ENCODE results near the gene RPS24. TPM values are rescaled to one million over a fixed set of nuclear protein-coding genes. Genes with fewer than 3 reads are reported as not detected.

Gene RPS24
- total and polyA plus RNA-seq, 10 of the 15 experiments (the other 5 are each of a cell fraction or from before 2014, with no cell fraction given), result 1,343 to 7,285 (median 2,230) TPM

- TF ChIP-seq RAD21 (IDR thresholded peaks at IDR 0.05; ENCODE audit: insufficient read depth, low read depth, low read length) (peak; percentile 57), IKZF2 (IDR thresholded peaks at IDR 0.05) (peak in 1 of 2 experiments; percentile 45; a peak in 3 of 4 replicates), CEBPZ (IDR thresholded peaks at IDR 0.05; ENCODE audit: low read depth, low read length) (0 out of 2 replicates have a peak, but pooled peaks have one; percentile 10), SMARCA5 (IDR thresholded peaks at IDR 0.05) (no peak; the same call in none of the 2 replicates), MAX (IDR thresholded peaks at IDR 0.05; ENCODE audit: low read depth, low read length) (peak; percentile 85), ATF7 (IDR thresholded peaks at IDR 0.05; ENCODE audit: low read depth) (peak; percentile 68), KLF5 (IDR thresholded peaks at IDR 0.05; ENCODE audit: partially characterized antibody) (peak; percentile 43), CHD2 (IDR thresholded peaks at IDR 0.05; ENCODE audit: borderline replicate concordance, low read depth, low read length) (peak; percentile 79; the same call in 1 of the 2 replicates), ELK1 (IDR thresholded peaks at IDR 0.05; ENCODE audit: low read depth, low read length) (peak; percentile 67), POLR2AphosphoS2 (IDR thresholded peaks at IDR 0.05; ENCODE audit: low read depth, low read length) (peak; percentile 82; the same call in 1 of the 2 replicates), SRF (IDR thresholded peaks at IDR 0.05; ENCODE audit: low read depth in 2 of 2, low read length in 2 of 2) (0 out of 4 replicates have a peak, but pooled peaks of 1 of the 2 experiments have one; percentile 46), EGR1 (IDR thresholded peaks at IDR 0.05; ENCODE audit: borderline replicate concordance in 1 of 2, low read depth in 2 of 2, low read length in 2 of 2) (0 out of 3 replicates have a peak, but pooled peaks of 1 of the 2 experiments have one; percentile 13), MTA3 (IDR thresholded peaks at IDR 0.05; ENCODE audit: borderline replicate concordance, low read length) (no peak; the same call in 1 of the 2 replicates), BHLHE40 (IDR thresholded peaks at IDR 0.05; ENCODE audit: borderline replicate concordance in 1 of 2, low read depth in 2 of 2, low read length in 1 of 2) (peak; percentile 26 to 67; a peak in 2 of 4 replicates), CTCF (IDR thresholded peaks at IDR 0.05 in 2 of 3, conservative IDR thresholded peaks at IDR 0.05 in 1 of 3; ENCODE audit: control insufficient read depth in 2 of 3, extremely low read depth in 1 of 3, insufficient read depth in 1 of 3, low read depth in 3 of 3, low read length in 3 of 3) (peak; percentile 59 to 78 (median 74)), GATAD2B (conservative IDR thresholded peaks at IDR 0.05; ENCODE audit: low read depth) (0 out of 2 replicates have a peak, but pooled peaks have one; percentile 38), NFYB (IDR thresholded peaks at IDR 0.05; ENCODE audit: insufficient read depth, low read depth, low read length) (peak; percentile 70; the same call in 1 of the 2 replicates), SMAD1 (IDR thresholded peaks at IDR 0.05; ENCODE audit: low read depth, partially characterized antibody) (no peak)
- TF ChIP-seq, protein P1, sequence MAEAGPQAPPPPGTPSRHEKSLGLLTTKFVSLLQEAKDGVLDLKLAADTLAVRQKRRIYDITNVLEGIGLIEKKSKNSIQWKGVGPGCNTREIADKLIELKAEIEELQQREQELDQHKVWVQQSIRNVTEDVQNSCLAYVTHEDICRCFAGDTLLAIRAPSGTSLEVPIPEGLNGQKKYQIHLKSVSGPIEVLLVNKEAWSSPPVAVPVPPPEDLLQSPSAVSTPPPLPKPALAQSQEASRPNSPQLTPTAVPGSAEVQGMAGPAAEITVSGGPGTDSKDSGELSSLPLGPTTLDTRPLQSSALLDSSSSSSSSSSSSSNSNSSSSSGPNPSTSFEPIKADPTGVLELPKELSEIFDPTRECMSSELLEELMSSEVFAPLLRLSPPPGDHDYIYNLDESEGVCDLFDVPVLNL (IDR thresholded peaks at IDR 0.05; ENCODE audit: low read depth, low read length), result no peak
Measured at GRCh38 chr10:78029269-78030226, 4.1 kb upstream of the RPS24 start, which contains the start of gene POLR3A (continued).

Data from GM12878 (cell line).